Measurements from ENCODE around the gene JOSD2.
"Not testable (repeated sequence)": the region's sequence is repeated elsewhere in the genome, so short reads cannot be mapped to it uniquely, and the experiment has no call there.

Gene JOSD2

GRCh38 chr19:50546527-50547221 is 35.7 kb upstream of the JOSD2 start:
- DNase-seq = no peak

GRCh38 chr19:50542943-50543342 is 32.0 kb upstream of the JOSD2 start:
- no peak for DNase-seq

GRCh38 chr19:50537769-50538230 is 26.8 kb upstream of the JOSD2 start:
- peak; percentile 69 for DNase-seq

- DNase-seq = no peak
Observed at GRCh38 chr19:50537306-50537685, 26.3 kb upstream of the JOSD2 start.

GRCh38 chr19:50536662-50537305 is 25.8 kb upstream of the JOSD2 start:
- DNase-seq = no peak

GRCh38 chr19:50535672-50536187 is 24.7 kb upstream of the JOSD2 start:
- no peak for DNase-seq

- DNase-seq = no peak
Observed at GRCh38 chr19:50534478-50534877, 23.5 kb upstream of the JOSD2 start.

GRCh38 chr19:50532952-50533351 is 22.0 kb upstream of the JOSD2 start:
- DNase-seq = no peak

GRCh38 chr19:50531171-50531612 is 20.2 kb upstream of the JOSD2 start:
- no peak for DNase-seq

- not testable (repeated sequence) for DNase-seq
Observed at GRCh38 chr19:50528052-50528451, 17.1 kb upstream of the JOSD2 start.

- DNase-seq = no peak
Observed at GRCh38 chr19:50522881-50523280, 11.9 kb upstream of the JOSD2 start.

GRCh38 chr19:50520822-50521465 is 10.0 kb upstream of the JOSD2 start:
- DNase-seq = no peak

GRCh38 chr19:50519006-50519575 is 8.1 kb upstream of the JOSD2 start:
- DNase-seq = no peak

- DNase-seq = no peak
Observed at GRCh38 chr19:50518091-50519005, 7.4 kb upstream of the JOSD2 start.

GRCh38 chr19:50517704-50518075 is 6.7 kb upstream of the JOSD2 start:
- DNase-seq = no peak

GRCh38 chr19:50516964-50517703 is 6.1 kb upstream of the JOSD2 start:
- no peak for DNase-seq

GRCh38 chr19:50516456-50516855 is 5.5 kb upstream of the JOSD2 start:
- DNase-seq = no peak

GRCh38 chr19:50515168-50515561 is 4.2 kb upstream of the JOSD2 start:
- DNase-seq = no peak

- DNase-seq = no peak
Observed at GRCh38 chr19:50514346-50515167, 3.6 kb upstream of the JOSD2 start.

GRCh38 chr19:50513746-50514345 is 2.9 kb upstream of the JOSD2 start, which contains the start of gene ASPDH:
ASPDH (minus strand) TSS chr19:50513913; CDS start chr19:50513823, 90 bp downstream.
- no peak for DNase-seq
